ENCODE measurements around the gene MAP4K2. TPM values are rescaled to one million over a fixed set of nuclear protein-coding genes. Genes with fewer than 3 reads are reported as not detected.

Gene MAP4K2
- total and polyA plus RNA-seq, 2 of the 8 experiments (the other 6 are each of a cell fraction or from before 2014, with no cell fraction given), result 20.1 to 20.7 TPM

DNA sequence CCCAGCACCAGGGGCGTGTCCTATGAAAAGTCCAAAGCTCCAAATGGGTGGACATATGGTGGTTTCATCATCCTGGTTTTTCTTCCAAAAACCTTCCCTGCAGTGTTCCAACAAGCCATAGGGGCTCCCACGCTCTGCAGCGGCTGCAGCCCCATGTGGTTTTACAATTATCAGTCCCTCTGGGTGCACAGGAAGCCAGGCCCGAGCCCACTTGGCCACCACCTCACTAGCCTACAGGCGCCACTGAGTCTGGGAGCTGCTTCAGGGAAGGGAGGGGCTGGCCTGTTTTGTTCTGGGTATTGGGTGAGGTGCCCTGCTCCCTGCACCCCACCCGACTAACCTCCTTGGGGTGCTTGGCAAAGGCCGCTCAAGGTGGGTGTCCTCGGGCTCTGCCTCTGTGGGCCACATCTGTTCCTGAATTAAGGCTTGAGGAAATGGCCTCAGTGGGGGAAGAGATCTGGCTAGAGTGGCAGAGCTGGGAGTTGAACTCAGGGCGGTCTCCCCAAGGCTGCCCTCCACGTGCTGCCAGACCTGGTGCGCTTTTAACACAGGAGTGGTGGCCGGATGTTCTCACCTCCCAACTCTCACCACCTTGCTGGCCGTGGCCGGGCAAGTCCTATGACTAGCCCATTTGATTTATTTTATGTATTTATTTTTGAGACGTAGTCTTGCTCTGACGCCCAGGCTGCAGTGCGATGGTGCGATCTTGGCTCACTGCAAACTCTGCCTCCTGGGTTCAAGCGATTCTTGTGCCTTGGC lies 46.8 kb upstream of the MAP4K2 start (continued):
- TF ChIP-seq CEBPB (IDR thresholded peaks at IDR 0.05; ENCODE audit: low read depth, low read length), result no peak
- TF ChIP-seq RXRA (IDR thresholded peaks at IDR 0.05; ENCODE audit: insufficient read depth, low read depth, low read length), result no peak
- no peak for TF ChIP-seq NRF1 (IDR thresholded peaks at IDR 0.05; ENCODE audit: low read depth, low read length)
- no peak for TF ChIP-seq YY1 (IDR thresholded peaks at IDR 0.05; ENCODE audit: low read depth, low read length)

Data from H1 (cell line).